Psoas muscle (tissue), 8 donors: ENCODE results near the gene PHACTR3. TPM values are rescaled to one million over a fixed set of nuclear protein-coding genes. Genes with fewer than 3 reads are reported as not detected.

Experiments used
- ATAC-seq, 4 donors: fragments of 200-7000 bp; cut with Tn5 transposase; one replicate each; pipeline ENCODE4 v1.9.1; 2020; ENCODE audit warnings: moderate library complexity in 3 of 4, mild to moderate bottlenecking in 2 of 4
- DNase-seq, 2 donors: peaks; one replicate each; pipeline ENCODE4 v3.0.0-alpha.2; 2020
- H3K27ac ChIP-seq: fragments of 200-600 bp; one replicate; pipeline ENCODE4 v1.8.0; 2022
- H3K27me3 ChIP-seq, 3 donors: fragments of 200-600 bp in 1 of 3; one replicate each; pipeline versions ENCODE4 v1.6.1 to v1.8.0; 2013 to 2022; ENCODE audit warnings: low read length in 2 of 3, mild to moderate bottlenecking in 2 of 3, moderate library complexity in 1 of 3; ENCODE audit not compliant: insufficient read depth in 3 of 3
- H3K36me3 ChIP-seq, 2 donors: fragments of 200-600 bp in 1 of 2; one replicate each; pipeline versions ENCODE4 v1.6.1 to v1.8.0; 2013 to 2022; ENCODE audit warnings: low read depth in 1 of 2, mild to moderate bottlenecking in 1 of 2, moderate library complexity in 1 of 2; ENCODE audit not compliant: insufficient read depth in 1 of 2
- H3K4me1 ChIP-seq: fragments of 200-600 bp; one replicate; pipeline ENCODE4 v1.8.0; 2022
- H3K4me3 ChIP-seq: fragments of 200-600 bp; one replicate; pipeline ENCODE4 v1.8.0; 2022; ENCODE audit warnings: mild to moderate bottlenecking
- H3K9me3 ChIP-seq: fragments of 200-600 bp; one replicate; pipeline ENCODE4 v1.8.0; 2022
- WGBS, 3 donors: extraction: QIAGEN DNeasy Blood & Tissue Kit; methylation state at CpG; one replicate each; pipeline versions ENCODE4 v1.1.6 to v1.1.7; 2013; 5-methylcytosine and 5-hydroxymethylcytosine counted together
- intact Hi-C, 2 donors: fragments of 100-400 bp; cut with DNase I; formaldehyde crosslinking; loops; one replicate each; pipeline versions ENCODE4 v1.11.0 to v1.14.2; 2022
- polyA plus RNA-seq, 3 donors: library from polyadenylated mRNA; stranded (reverse); fragments of 200-250 nt; gene quantifications; one replicate each; pipeline ENCODE4 v1.2.3, GENCODE V29; 2013
- total RNA-seq, 4 donors: library from RNA; stranded (reverse); fragmentation: NEBNext Ultra II Directional in 2 of 4; extraction: Animal tissue kit (Norgen Biotek cat#: 25700) in 2 of 4; gene quantifications; one replicate each; pipeline versions ENCODE4 v1.2.1 to v1.2.4, GENCODE V29; 2021 to 2023
- TF ChIP-seq, protein P1 (sequence below): fragments of 200-600 bp; IDR thresholded peaks from one replicate; pipeline ENCODE4 v1.8.0; 2022; ENCODE audit warnings: antibody characterized with exemption
- donor health status: healthy with polysubstance abuse.
- donor health status: DM: no; HTN: no; CAD: no; lungs with moderate emphysema.
- donor health status: Bipolar disorder and iron deficiency.
- donor health status: healthy.
- donor health status: DM: yes; HTN: yes; CAD: no.
- donor health status: DM: no; HTN: no; CAD: no.
- donor health status: DM: no; HTN: no; CAD: no.
- donor health status: DM: yes; HTN: yes; CAD: no.

Gene PHACTR3
- total and polyA plus RNA-seq, 7 donors: 0.10 to 0.46 (median 0.15) TPM; not detected in 3

DNA sequence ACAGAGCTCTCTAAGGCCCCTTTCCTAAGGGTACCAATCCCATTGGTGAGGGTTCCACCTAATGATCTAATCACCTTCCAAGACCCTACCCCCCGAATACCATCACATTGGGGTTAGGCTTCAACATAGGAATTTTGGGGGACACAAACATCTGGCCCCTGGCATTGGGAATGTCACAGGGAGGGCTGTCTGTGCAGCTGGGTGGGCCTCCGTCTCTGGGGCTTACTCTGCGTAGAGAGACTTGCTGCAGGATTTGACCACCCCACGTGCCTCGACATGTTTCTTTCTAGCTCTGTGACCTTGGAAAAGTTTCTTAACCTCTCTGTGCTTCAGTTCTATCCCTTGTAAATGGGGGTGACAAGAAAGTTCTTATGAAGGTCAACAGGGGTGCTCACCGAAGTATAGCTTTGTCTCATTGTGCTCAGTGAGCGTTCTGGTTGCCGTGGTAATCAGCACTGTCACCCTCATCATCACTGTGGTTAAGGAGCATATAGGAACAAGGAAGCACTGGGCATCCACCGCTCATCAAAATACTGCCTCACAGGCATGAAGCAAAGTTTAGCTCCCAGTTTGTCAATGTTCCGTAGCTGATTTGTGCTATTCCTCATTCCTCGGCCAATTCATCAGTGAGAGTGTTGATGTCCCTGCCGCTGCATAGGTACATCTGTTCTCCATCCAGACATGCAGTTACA, 176.3 kb downstream of the PHACTR3 start:
- no peaks in the 10 kb centered on the region for H3K9me3 ChIP-seq
- H3K4me1 ChIP-seq: no peaks in the 10 kb centered on the region
- H3K27me3 ChIP-seq: no peaks in the 10 kb centered on the region
- TF ChIP-seq, protein P1, sequence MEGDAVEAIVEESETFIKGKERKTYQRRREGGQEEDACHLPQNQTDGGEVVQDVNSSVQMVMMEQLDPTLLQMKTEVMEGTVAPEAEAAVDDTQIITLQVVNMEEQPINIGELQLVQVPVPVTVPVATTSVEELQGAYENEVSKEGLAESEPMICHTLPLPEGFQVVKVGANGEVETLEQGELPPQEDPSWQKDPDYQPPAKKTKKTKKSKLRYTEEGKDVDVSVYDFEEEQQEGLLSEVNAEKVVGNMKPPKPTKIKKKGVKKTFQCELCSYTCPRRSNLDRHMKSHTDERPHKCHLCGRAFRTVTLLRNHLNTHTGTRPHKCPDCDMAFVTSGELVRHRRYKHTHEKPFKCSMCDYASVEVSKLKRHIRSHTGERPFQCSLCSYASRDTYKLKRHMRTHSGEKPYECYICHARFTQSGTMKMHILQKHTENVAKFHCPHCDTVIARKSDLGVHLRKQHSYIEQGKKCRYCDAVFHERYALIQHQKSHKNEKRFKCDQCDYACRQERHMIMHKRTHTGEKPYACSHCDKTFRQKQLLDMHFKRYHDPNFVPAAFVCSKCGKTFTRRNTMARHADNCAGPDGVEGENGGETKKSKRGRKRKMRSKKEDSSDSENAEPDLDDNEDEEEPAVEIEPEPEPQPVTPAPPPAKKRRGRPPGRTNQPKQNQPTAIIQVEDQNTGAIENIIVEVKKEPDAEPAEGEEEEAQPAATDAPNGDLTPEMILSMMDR: no peak
- ATAC-seq: no peak
- H3K27ac ChIP-seq: no peak overlapping the region
- WGBS, 3 donors: 89 to 92% (median 92%) methylated on average over 12 of the region's 12 CpGs
- H3K36me3 ChIP-seq: no peaks in the 10 kb centered on the region
- intact Hi-C loops: no loop called here
- no peak overlapping the region for H3K4me3 ChIP-seq
- no peak for DNase-seq

DNA sequence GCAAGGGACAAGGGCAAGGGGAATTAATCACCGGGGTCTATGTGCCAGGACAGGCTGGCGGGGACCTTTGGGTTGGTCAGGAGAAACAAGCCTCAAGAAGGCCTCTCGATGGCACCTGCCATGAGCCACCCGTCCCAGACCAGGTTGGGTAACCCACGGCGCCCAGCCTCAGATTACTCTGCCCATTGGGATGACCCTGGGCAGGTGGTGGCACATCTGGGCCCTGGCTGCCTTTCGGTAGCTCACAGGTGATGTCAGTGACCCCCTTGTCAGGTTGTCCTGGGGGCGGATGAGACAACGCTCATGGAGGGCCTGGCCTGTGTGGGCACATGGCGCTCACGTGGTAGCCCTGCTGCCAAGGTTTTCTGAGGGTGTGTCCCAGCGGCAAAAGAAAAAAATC, 176.9 kb downstream of the PHACTR3 start:
- ATAC-seq: no peak
- Histone ChIP-seq H3K27me3 (no peaks in the 10 kb centered on the region), H3K27ac (no peak overlapping the region), H3K4me1 (no peaks in the 10 kb centered on the region), H3K4me3 (no peak overlapping the region), H3K36me3 (no peaks in the 10 kb centered on the region), H3K9me3 (no peaks in the 10 kb centered on the region)
- 84 to 95% (median 91%) methylated on average over 12 of the region's 12 CpGs for WGBS, 3 donors
- TF ChIP-seq, protein P1: no peak
- intact Hi-C loops: no loop called here
- no peak for DNase-seq

DNA sequence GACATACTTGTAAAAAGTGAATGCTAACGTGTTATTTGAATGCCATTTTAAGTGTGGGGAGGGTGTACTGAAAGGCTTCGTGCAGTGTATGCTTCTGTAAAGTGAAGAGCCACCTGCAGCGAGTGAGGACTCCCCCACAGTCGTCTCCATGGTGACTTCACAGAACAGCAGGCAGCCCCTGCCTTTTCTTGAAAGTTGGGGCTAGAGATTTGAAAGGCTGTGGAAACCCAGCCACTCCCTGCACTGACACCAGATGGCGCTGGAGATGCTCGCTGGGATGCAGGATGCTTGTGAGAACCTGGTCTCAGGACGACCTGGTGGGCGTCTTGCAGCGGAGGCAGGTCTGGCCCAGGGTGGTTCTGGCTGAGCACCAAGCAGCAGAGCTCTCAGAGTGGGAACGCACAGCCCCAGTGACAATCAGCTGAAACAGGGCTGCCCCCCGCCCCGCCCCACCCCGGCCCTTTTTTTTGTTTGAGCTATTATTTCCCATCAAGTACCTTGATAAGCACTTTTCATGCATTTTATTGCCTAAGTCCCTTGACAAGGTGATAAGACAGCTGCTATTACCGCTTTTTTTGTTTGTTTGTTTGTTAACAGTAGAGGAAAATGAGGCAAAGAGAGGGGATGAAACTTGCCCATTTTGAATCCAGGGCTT, 178.8 kb downstream of the PHACTR3 start:
- no peaks in the 10 kb centered on the region for H3K36me3 ChIP-seq
- ATAC-seq: no peak
- 30 to 33% (median 33%) methylated on average over 14 of the region's 14 CpGs for WGBS, 3 donors
- intact Hi-C loops: no loop called here
- no peaks in the 10 kb centered on the region for H3K27me3 ChIP-seq
- H3K4me3 ChIP-seq: no peak overlapping the region
- TF ChIP-seq, protein P1: peak; percentile 70
- no peaks in the 10 kb centered on the region for H3K9me3 ChIP-seq
- DNase-seq: peak; percentile 35 to 66
- H3K27ac ChIP-seq: no peak overlapping the region
- H3K4me1 ChIP-seq: no peaks in the 10 kb centered on the region

DNA sequence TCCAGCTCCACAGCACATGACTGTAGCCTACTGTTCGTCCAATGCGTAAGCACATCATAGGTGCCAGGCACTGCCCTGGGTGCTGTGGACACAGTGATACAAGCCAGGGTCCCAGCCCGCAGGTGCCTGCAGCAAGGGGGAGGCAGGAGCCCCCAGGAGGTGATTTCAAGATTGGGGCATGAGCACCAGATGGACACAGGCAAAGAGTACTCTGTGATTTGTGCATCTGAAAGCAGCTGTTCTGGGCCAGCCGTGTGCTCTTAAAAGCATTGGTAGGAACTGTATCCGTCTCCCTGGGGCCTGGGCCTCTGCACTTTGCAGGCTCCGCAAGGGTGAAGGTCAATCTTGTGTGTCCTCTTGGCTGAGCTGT, 179.3 kb downstream of the PHACTR3 start:
- H3K27me3 ChIP-seq: no peaks in the 10 kb centered on the region
- H3K9me3 ChIP-seq: no peaks in the 10 kb centered on the region
- ATAC-seq (no peak), DNase-seq (no peak)
- intact Hi-C loops: no loop called here
- H3K4me1 ChIP-seq: no peaks in the 10 kb centered on the region
- no peaks in the 10 kb centered on the region for H3K36me3 ChIP-seq
- TF ChIP-seq, protein P1: no peak
- no peak overlapping the region for H3K4me3 ChIP-seq
- WGBS, 3 donors: 74 to 80% (median 78%) methylated on average over 6 of the region's 6 CpGs
- H3K27ac ChIP-seq: no peak overlapping the region
